ENCODE results near the gene ARHGEF38. TPM values are rescaled to one million over a fixed set of nuclear protein-coding genes. Genes with fewer than 3 reads are reported as not detected.

Gene ARHGEF38
- total and polyA plus RNA-seq, 2 donors: 0.24 to 0.30 TPM

- DNase-seq (ENCODE audit: low read depth in 6 of 9, low spot score in 9 of 9): no peak
- Histone ChIP-seq H3K9me3 (ENCODE audit: control insufficient read depth in 2 of 2, insufficient read depth in 1 of 2, low read length in 1 of 2) (no peaks in the 10 kb centered on the region), H3K27me3 (ENCODE audit: control insufficient read depth in 2 of 2, insufficient read depth in 1 of 2, low read length in 1 of 2) (no peaks in the 10 kb centered on the region), H3K4me1 (ENCODE audit: control insufficient read depth in 2 of 2, insufficient read depth in 2 of 2, low read length in 2 of 2) (no peaks in the 10 kb centered on the region), H3K36me3 (ENCODE audit: control insufficient read depth in 2 of 2, insufficient read depth in 2 of 2, low read length in 1 of 2) (no peaks in the 10 kb centered on the region), H3K27ac (ENCODE audit: low read depth in 1 of 2, low read length in 1 of 2) (no peak overlapping the region), H3K4me3 (ENCODE audit: low read length in 2 of 2) (no peak overlapping the region)
- 91% methylated on average over 7 of the region's 7 CpGs for WGBS
These were observed 78.5 kb downstream of the ARHGEF38 start for GRCh38 chr4:105630670-105631655.

- Histone ChIP-seq H3K27ac (ENCODE audit: low read depth in 1 of 2, low read length in 1 of 2) (no peak overlapping the region), H3K9me3 (ENCODE audit: control insufficient read depth in 2 of 2, insufficient read depth in 1 of 2, low read length in 1 of 2) (no peaks in the 10 kb centered on the region), H3K36me3 (ENCODE audit: control insufficient read depth in 2 of 2, insufficient read depth in 2 of 2, low read length in 1 of 2) (no peaks in the 10 kb centered on the region), H3K4me3 (ENCODE audit: low read length in 2 of 2) (no peak overlapping the region), H3K4me1 (ENCODE audit: control insufficient read depth in 2 of 2, insufficient read depth in 2 of 2, low read length in 2 of 2) (no peaks in the 10 kb centered on the region), H3K27me3 (ENCODE audit: control insufficient read depth in 2 of 2, insufficient read depth in 1 of 2, low read length in 1 of 2) (no peaks in the 10 kb centered on the region)
- 73% methylated on average over 8 of the region's 8 CpGs for WGBS
- no peak for DNase-seq (ENCODE audit: low read depth in 6 of 9, low spot score in 9 of 9)
These were observed 79.5 kb downstream of the ARHGEF38 start for GRCh38 chr4:105631818-105632400.

- Histone ChIP-seq H3K36me3 (ENCODE audit: control insufficient read depth in 2 of 2, insufficient read depth in 2 of 2, low read length in 1 of 2) (no peaks in the 10 kb centered on the region), H3K27me3 (ENCODE audit: control insufficient read depth in 2 of 2, insufficient read depth in 1 of 2, low read length in 1 of 2) (no peaks in the 10 kb centered on the region), H3K4me3 (ENCODE audit: low read length in 2 of 2) (no peak overlapping the region), H3K9me3 (ENCODE audit: control insufficient read depth in 2 of 2, insufficient read depth in 1 of 2, low read length in 1 of 2) (no peaks in the 10 kb centered on the region), H3K4me1 (ENCODE audit: control insufficient read depth in 2 of 2, insufficient read depth in 2 of 2, low read length in 2 of 2) (no peaks in the 10 kb centered on the region), H3K27ac (ENCODE audit: low read depth in 1 of 2, low read length in 1 of 2) (no peak overlapping the region)
- DNase-seq (ENCODE audit: low read depth in 6 of 9, low spot score in 9 of 9): no peak
- 96% methylated on average over 3 of the region's 3 CpGs for WGBS
These were observed 80.2 kb downstream of the ARHGEF38 start for GRCh38 chr4:105632599-105632998.

GRCh38 chr4:105633241-105633640 is 80.8 kb downstream of the ARHGEF38 start:
- Histone ChIP-seq H3K4me3 (ENCODE audit: low read length in 2 of 2) (no peak overlapping the region), H3K27me3 (ENCODE audit: control insufficient read depth in 2 of 2, insufficient read depth in 1 of 2, low read length in 1 of 2) (no peaks in the 10 kb centered on the region), H3K27ac (ENCODE audit: low read depth in 1 of 2, low read length in 1 of 2) (no peak overlapping the region), H3K4me1 (ENCODE audit: control insufficient read depth in 2 of 2, insufficient read depth in 2 of 2, low read length in 2 of 2) (no peaks in the 10 kb centered on the region), H3K9me3 (ENCODE audit: control insufficient read depth in 2 of 2, insufficient read depth in 1 of 2, low read length in 1 of 2) (no peaks in the 10 kb centered on the region), H3K36me3 (ENCODE audit: control insufficient read depth in 2 of 2, insufficient read depth in 2 of 2, low read length in 1 of 2) (no peaks in the 10 kb centered on the region)
- no peak for DNase-seq (ENCODE audit: low read depth in 6 of 9, low spot score in 9 of 9)
- 88% methylated on average over 3 of the region's 3 CpGs for WGBS

- 67% methylated on average over 1 of the region's 1 CpG for WGBS
- Histone ChIP-seq H3K9me3 (ENCODE audit: control insufficient read depth in 2 of 2, insufficient read depth in 1 of 2, low read length in 1 of 2) (no peaks in the 10 kb centered on the region), H3K27ac (ENCODE audit: low read depth in 1 of 2, low read length in 1 of 2) (no peak overlapping the region)
These were observed 82.1 kb downstream of the ARHGEF38 start for GRCh38 chr4:105634402-105635080.

GRCh38 chr4:105637408-105638176 is 85.2 kb downstream of the ARHGEF38 start:
- 69% methylated on average over 4 of the region's 4 CpGs for WGBS
- Histone ChIP-seq H3K9me3 (ENCODE audit: control insufficient read depth in 2 of 2, insufficient read depth in 1 of 2, low read length in 1 of 2) (no peaks in the 10 kb centered on the region), H3K4me3 (ENCODE audit: low read length in 2 of 2) (no peak overlapping the region), H3K27me3 (ENCODE audit: control insufficient read depth in 2 of 2, insufficient read depth in 1 of 2, low read length in 1 of 2) (no peaks in the 10 kb centered on the region), H3K27ac (ENCODE audit: low read depth in 1 of 2, low read length in 1 of 2) (no peak overlapping the region), H3K4me1 (ENCODE audit: control insufficient read depth in 2 of 2, insufficient read depth in 2 of 2, low read length in 2 of 2) (no peaks in the 10 kb centered on the region), H3K36me3 (ENCODE audit: control insufficient read depth in 2 of 2, insufficient read depth in 2 of 2, low read length in 1 of 2) (no peaks in the 10 kb centered on the region)
- DNase-seq (ENCODE audit: low read depth in 6 of 9, low spot score in 9 of 9): peak in 3 of 9 donors; percentile 2 to 23 (median 6)

More at GRCh38 chr4:105634402-105635080, 82.1 kb downstream of the ARHGEF38 start:
- Histone ChIP-seq H3K36me3 (ENCODE audit: control insufficient read depth in 2 of 2, insufficient read depth in 2 of 2, low read length in 1 of 2) (no peaks in the 10 kb centered on the region), H3K27me3 (ENCODE audit: control insufficient read depth in 2 of 2, insufficient read depth in 1 of 2, low read length in 1 of 2) (no peaks in the 10 kb centered on the region), H3K4me3 (ENCODE audit: low read length in 2 of 2) (no peak overlapping the region), H3K4me1 (ENCODE audit: control insufficient read depth in 2 of 2, insufficient read depth in 2 of 2, low read length in 2 of 2) (no peaks in the 10 kb centered on the region)
- DNase-seq (ENCODE audit: low read depth in 6 of 9, low spot score in 9 of 9): no peak

- no peaks in the 10 kb centered on the region for H3K4me1 ChIP-seq (ENCODE audit: control insufficient read depth in 2 of 2, insufficient read depth in 2 of 2, low read length in 2 of 2)
- no peak for DNase-seq (ENCODE audit: low read depth in 6 of 9, low spot score in 9 of 9)
- H3K27me3 ChIP-seq (ENCODE audit: control insufficient read depth in 2 of 2, insufficient read depth in 1 of 2, low read length in 1 of 2): no peaks in the 10 kb centered on the region
- H3K27ac ChIP-seq (ENCODE audit: low read depth in 1 of 2, low read length in 1 of 2): no peak overlapping the region
- no peak overlapping the region for H3K4me3 ChIP-seq (ENCODE audit: low read length in 2 of 2)
- H3K36me3 ChIP-seq (ENCODE audit: control insufficient read depth in 2 of 2, insufficient read depth in 2 of 2, low read length in 1 of 2): no peaks in the 10 kb centered on the region
- 96% methylated on average over 4 of the region's 4 CpGs for WGBS
- H3K9me3 ChIP-seq (ENCODE audit: control insufficient read depth in 2 of 2, insufficient read depth in 1 of 2, low read length in 1 of 2): no peaks in the 10 kb centered on the region
These were observed 89.4 kb downstream of the ARHGEF38 start for GRCh38 chr4:105641845-105642244.

- no peaks in the 10 kb centered on the region for H3K4me1 ChIP-seq (ENCODE audit: control insufficient read depth in 2 of 2, insufficient read depth in 2 of 2, low read length in 2 of 2)
- no peaks in the 10 kb centered on the region for H3K36me3 ChIP-seq (ENCODE audit: control insufficient read depth in 2 of 2, insufficient read depth in 2 of 2, low read length in 1 of 2)
- H3K27me3 ChIP-seq (ENCODE audit: control insufficient read depth in 2 of 2, insufficient read depth in 1 of 2, low read length in 1 of 2): no peaks in the 10 kb centered on the region
- WGBS: 95% methylated on average over 2 of the region's 2 CpGs
- H3K27ac ChIP-seq (ENCODE audit: low read depth in 1 of 2, low read length in 1 of 2): no peak overlapping the region
- DNase-seq (ENCODE audit: low read depth in 6 of 9, low spot score in 9 of 9): no peak
- H3K9me3 ChIP-seq (ENCODE audit: control insufficient read depth in 2 of 2, insufficient read depth in 1 of 2, low read length in 1 of 2): no peaks in the 10 kb centered on the region
- H3K4me3 ChIP-seq (ENCODE audit: low read length in 2 of 2): no peak overlapping the region
These were observed 91.8 kb downstream of the ARHGEF38 start for GRCh38 chr4:105644257-105644656.

Measured in thymus (tissue), 11 donors.